DMS153 treated with DMSO at 0.1 percent for 48 hours (cell line): ENCODE results near the gene SBK2.

ENCODE experiments used
- DNase-seq: peaks from one replicate; lab custom pipeline; 2025; ENCODE audit not compliant: unreplicated experiment; lab: John Stamatoyannopoulos, UW

Gene SBK2

DNA sequence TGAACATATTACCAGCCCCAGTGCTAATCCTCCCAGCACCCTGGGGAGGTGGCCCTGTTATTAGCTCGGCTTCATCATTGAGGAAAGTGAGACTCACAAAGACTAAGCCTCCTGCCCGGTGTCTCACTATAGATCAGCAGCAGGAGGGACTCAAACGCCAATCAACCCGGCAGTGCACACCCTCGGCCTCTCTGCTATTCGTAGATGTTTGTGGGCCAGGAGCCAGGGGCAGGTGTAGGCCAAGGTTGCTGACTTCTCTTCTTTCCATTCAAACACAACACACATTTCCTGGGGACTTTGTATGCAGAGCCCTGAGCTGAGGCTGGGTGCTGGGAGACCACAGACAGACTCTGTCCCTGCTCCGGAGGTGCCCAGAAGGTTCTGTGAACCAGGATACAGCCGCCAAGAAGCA, 17.8 kb upstream of the SBK2 start:
- peak; percentile 74 for DNase-seq

GRCh38 chr19:55554302-55554701, 17.4 kb upstream of the SBK2 start:
- no peak for DNase-seq

- DNase-seq, result no peak
Observed at GRCh38 chr19:55553217-55554182, 16.6 kb upstream of the SBK2 start.

- DNase-seq, result no peak
Observed at GRCh38 chr19:55552620-55553019, 15.7 kb upstream of the SBK2 start.

DNA sequence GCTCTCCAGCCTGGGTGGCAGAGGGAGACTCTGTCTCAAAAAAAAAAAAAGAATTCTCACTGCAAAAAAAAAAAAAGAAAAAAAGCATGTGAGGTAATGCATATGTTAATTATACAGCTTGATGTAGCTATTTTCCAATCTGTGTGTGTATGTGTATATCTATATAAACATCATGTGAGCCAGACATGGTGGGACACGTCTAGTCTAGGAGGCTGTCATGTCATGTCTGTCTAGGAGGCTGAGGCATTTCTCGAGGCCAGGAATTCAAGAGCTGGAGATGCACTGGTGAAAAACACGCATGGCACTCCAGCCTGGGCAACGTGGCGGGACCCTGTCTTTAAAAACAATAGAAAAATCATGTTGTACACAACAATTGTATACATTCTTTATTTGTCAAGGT, 15.3 kb upstream of the SBK2 start:
- no peak for DNase-seq

DNA sequence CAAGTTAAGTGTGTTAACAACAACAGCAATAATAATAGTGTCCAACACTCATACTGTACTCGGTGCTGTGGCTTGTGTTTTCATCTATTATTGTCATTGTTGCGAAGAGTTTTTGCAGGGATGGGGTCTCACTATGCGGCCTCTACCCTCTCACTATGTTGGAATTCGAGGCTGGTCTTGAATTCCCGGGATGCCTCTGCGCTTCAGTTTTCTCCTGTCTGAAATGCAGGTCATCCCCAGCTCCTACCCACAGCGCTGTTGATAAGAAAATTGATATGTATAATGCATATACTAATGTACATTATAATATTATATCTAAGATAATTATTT, 13.4 kb upstream of the SBK2 start:
- no peak for DNase-seq

GRCh38 chr19:55549500-55550320, 12.8 kb upstream of the SBK2 start:
- peak; percentile 17 for DNase-seq

- no peak for DNase-seq
Observed at GRCh38 chr19:55546822-55547614, 10.1 kb upstream of the SBK2 start.

- no peak for DNase-seq
Observed at GRCh38 chr19:55546011-55546410, 9.1 kb upstream of the SBK2 start.

- no peak for DNase-seq
Observed at GRCh38 chr19:55545443-55545842, 8.5 kb upstream of the SBK2 start, which contains the start of gene SBK3. Gene SBK3, minus strand, starts transcription at chr19:55545543. Its CDS starts 0 bp downstream, at chr19:55545543.

DNA sequence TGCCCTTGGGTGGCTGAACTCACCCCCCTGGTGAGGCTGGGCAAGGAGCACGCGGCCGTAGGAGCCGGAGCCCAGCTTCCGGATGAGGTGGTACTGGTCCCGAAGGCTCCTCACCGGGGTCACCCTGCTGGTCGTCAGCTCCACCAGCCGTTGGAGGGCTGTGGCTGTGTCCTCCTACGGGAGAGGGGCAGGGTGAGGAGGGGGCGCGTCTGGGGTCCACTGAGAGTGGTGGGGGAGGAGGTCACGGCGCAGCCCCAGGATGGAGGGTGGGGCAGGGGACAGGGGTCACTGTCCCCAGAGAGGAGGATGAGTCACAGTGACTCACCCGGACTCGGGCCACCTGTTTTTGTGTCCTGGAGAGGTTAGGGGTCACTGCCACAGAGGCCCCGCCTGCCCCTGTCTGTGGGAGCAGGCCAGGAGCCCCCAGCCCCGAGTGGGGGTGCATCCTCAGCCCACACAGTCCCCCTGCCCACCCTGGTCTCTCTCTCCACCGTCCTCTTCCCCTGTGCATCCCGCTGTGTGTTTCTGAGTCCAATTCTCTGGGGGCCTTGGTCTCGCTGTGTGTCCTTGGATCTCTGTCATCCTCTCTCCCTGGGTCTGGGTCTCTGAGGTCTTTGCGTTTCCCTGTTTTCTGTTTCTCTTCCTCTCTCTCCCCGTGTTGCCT, 8.0 kb upstream of the SBK2 start:
- no peak for DNase-seq

DNA sequence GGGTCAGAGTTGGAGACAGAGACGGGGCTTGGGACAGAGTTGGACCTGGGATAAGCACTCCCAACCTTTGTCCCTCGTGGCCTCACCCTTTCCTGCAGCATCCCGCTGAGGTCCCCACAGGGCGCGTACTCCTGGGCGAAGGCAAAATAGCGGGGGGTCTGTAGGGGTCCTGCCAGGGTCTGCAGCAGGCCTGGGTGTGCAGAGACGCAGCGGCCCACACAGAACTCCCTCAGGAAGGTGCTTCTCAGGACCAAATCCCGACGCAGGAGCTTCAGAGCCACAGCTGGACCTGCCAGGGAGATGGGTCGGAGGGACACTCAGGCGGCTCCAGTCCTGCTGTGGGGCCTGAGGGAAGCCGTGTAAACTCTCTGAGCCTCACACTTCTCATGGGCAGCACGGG, 7.1 kb upstream of the SBK2 start:
- DNase-seq, result no peak

DNA sequence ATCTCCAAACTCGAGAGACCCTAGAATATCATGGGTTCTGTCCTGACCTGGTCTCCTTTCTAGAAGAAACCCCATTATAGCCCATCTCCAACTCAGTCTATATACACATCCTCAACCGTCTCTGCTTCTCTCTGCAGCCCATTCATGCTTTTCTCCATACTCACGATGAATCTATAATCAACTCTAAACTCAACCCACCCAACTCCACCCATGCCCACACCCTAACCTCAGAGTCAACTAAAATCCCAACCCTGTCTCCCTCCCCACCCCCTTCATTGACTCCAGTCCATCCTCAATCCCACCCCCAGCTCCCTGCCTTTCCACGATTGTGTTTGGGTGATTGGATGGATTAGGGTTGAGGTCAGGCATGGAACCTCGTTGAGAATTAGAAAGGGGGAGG, 6.6 kb upstream of the SBK2 start:
- DNase-seq, result no peak

GRCh38 chr19:55542292-55542855, 5.4 kb upstream of the SBK2 start:
- no peak for DNase-seq

DNA sequence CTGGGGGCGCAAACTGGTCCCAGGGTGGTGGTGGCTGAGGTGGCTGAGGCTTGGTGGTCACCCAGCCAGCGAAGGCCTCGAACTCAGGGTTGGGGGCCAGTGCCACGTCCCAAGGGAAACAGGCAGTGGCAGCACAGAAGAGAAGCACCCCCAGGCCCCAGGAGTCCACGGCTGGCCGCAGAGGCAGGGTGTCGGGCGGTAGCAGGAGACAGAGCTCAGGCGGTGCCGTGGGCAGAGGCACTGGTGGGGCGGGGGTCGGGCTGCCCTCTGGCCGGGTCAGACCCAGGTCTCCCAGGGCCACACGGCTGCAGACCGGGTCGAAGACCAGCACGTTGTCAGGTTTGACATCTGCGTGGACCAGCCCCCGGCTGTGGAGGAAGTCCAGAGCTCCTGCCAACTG, 4.2 kb upstream of the SBK2 start:
- DNase-seq, result no peak

DNA sequence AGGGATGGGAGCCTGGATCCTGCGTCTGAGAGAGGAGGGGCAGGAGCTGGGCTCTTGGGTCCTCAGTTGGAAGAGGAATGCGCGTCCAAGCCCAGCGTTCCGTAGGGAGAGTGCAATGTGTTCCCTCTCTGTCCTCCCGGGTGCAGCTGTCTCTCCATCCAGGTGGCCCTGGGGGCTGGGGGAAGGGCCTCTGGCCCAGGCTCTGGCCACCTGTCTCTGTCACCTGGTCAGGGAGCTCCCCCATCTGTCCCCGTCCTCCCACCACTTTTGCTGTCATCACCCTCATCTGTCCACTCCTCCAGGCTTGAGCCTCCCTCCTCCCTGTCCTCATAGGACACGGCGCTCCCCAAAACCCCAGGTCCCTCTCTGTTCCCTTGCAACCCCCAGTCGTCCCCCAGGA, 3.7 kb upstream of the SBK2 start:
- DNase-seq, result no peak

DNA sequence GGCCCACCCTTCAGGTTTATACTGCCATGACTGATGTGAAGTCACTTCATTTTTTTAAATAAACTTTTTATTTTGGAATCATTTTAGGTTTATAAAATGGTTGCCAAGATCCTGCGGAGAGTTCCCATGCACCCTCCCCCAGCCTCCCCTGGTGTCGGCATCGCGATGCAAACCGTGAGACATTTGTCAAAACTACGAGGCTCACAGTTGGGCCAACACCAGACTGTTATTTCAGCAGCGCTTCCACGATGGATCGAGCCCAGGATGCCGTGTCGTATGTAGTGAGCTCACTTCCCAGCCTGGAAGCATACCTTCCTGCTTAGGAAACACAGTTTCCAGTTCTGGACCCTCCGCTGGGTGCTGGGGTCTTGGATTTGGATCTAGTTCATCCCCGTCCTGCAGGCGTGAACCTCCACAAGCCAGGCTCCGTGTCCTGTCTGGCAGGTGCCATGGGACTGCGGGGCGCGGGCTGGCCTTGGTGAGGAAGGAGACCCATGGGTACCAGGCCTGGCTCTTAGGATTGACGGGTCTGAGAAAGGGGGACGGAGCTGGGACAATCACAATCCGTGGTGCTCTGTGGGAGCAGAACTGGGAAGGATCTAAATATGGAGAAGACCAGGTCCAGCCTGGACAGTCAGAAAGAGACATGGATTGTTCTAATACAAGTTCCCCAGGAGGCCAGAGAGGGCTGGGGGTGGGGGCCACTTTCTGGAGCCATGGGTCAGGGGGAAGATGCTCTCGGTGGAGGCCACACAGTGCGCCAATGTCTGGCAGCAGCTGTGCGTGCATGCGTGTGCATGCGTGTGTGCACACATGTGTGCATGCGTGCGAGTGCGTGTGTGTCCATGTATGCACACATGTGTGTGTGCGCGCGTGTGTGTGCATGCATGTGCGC, 2.4 kb upstream of the SBK2 start:
- DNase-seq, result no peak

GRCh38 chr19:55538132-55538531, 1.2 kb upstream of the SBK2 start:
- DNase-seq, result no peak

DNA sequence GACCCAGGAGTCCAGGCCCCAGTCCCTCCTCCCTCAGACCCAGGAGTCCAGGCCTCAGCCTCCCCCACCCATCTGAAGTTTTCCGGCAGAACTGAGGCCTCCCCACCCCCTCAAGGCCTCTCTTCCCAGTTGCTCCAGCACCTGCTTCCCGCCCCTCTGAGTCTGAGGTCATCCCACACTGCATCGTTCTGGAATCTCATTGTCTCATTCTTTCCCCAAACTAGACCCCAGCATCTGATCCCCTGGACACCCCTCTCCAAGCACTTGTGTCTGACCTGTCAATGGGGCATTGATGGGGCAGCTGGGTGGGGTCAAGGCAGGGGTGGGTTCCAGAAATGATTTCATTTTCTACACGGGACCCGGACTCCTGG, 793 bp upstream of the SBK2 start:
- no peak for DNase-seq
